Measurements from ENCODE around the gene CELF4. TPM values are rescaled to one million over a fixed set of nuclear protein-coding genes. Genes with fewer than 3 reads are reported as not detected.
A peak's percentile ranks its signal among the peaks of the same experiment; 100 is the strongest.

Gene CELF4
- total RNA-seq, 1 experiment from 2014 or later: not detected

GRCh38 chr18:37442477-37442876, 123.1 kb downstream of the CELF4 start:
- DNase-seq (ENCODE audit: low read depth): no peak

GRCh38 chr18:37441821-37442220, 123.8 kb downstream of the CELF4 start:
- no peak for DNase-seq (ENCODE audit: low read depth)

GRCh38 chr18:37440206-37440605, 125.4 kb downstream of the CELF4 start:
- no peak for DNase-seq (ENCODE audit: low read depth)

GRCh38 chr18:37438417-37439180, 127.0 kb downstream of the CELF4 start:
- no peak for DNase-seq (ENCODE audit: low read depth)

- peak; percentile 63 for DNase-seq (ENCODE audit: low read depth)
Observed at GRCh38 chr18:37435996-37436395, 129.6 kb downstream of the CELF4 start.

- peak; percentile 50 for DNase-seq (ENCODE audit: low read depth)
Observed at GRCh38 chr18:37435150-37435867, 130.3 kb downstream of the CELF4 start.

GRCh38 chr18:37434161-37434860, 131.3 kb downstream of the CELF4 start:
- DNase-seq (ENCODE audit: low read depth): no peak

GRCh38 chr18:37432436-37433195, 133.0 kb downstream of the CELF4 start:
- DNase-seq (ENCODE audit: low read depth): no peak

GRCh38 chr18:37430357-37431076, 135.1 kb downstream of the CELF4 start:
- no peak for DNase-seq (ENCODE audit: low read depth)

- no peak for DNase-seq (ENCODE audit: low read depth)
Observed at GRCh38 chr18:37429791-37430190, 135.8 kb downstream of the CELF4 start.

- no peak for DNase-seq (ENCODE audit: low read depth)
Observed at GRCh38 chr18:37428288-37428974, 137.2 kb downstream of the CELF4 start.

GRCh38 chr18:37426586-37426985, 139.0 kb downstream of the CELF4 start:
- DNase-seq (ENCODE audit: low read depth): no peak

- DNase-seq (ENCODE audit: low read depth): peak; percentile 13
Observed at GRCh38 chr18:37425222-37425621, 140.4 kb downstream of the CELF4 start.

- DNase-seq (ENCODE audit: low read depth): peak; percentile 77
Observed at GRCh38 chr18:37424507-37424906, 141.1 kb downstream of the CELF4 start.

GRCh38 chr18:37422596-37422995, 143.0 kb downstream of the CELF4 start:
- no peak for DNase-seq (ENCODE audit: low read depth)

GRCh38 chr18:37422116-37422515, 143.5 kb downstream of the CELF4 start:
- DNase-seq (ENCODE audit: low read depth): no peak

- DNase-seq (ENCODE audit: low read depth): peak; percentile 53
Observed at GRCh38 chr18:37421341-37422077, 144.1 kb downstream of the CELF4 start.

- peak; percentile 66 for DNase-seq (ENCODE audit: low read depth)
Observed at GRCh38 chr18:37420315-37420880, 145.2 kb downstream of the CELF4 start.

- DNase-seq (ENCODE audit: low read depth): no peak
Observed at GRCh38 chr18:37419866-37420265, 145.7 kb downstream of the CELF4 start.
